HG03469 (cell line): ENCODE data around the gene HACD1.
"Not testable (repeated sequence)": the region's sequence is repeated elsewhere in the genome, so short reads cannot be mapped to it uniquely, and the experiment has no call there.

ENCODE experiments used
- ATAC-seq: cut with Tn5 transposase; IDR thresholded peaks from one replicate; pipeline ENCODE4 v1.9.1; 2021; ENCODE audit warnings: mild to moderate bottlenecking, moderate library complexity, moderate number of reproducible peaks; ENCODE audit not compliant: unreplicated experiment

Gene HACD1

GRCh38 chr10:17587321-17587720, 29.9 kb downstream of the HACD1 start:
- ATAC-seq = not testable (repeated sequence)

GRCh38 chr10:17586821-17587234, 30.3 kb downstream of the HACD1 start:
- ATAC-seq = no peak

DNA sequence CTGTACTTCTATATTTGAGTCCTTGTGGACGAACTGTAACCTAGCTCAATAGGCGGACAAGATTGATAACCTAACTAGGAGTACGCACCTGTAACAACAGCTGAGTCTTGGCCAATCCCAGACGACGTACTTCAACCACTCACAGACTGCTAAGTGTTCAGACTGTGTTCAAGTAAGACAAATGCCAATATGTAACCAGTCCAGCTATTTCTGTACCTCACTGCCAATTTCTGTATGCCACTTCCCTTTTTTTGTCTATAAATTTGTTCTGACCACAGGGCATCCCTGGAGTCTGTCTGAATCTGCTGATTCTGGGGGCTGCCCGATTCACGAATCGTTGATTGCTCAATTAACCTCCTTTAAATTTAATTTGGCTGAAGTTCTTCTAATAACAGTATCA, 32.2 kb downstream of the HACD1 start:
- peak; percentile 74 for ATAC-seq

DNA sequence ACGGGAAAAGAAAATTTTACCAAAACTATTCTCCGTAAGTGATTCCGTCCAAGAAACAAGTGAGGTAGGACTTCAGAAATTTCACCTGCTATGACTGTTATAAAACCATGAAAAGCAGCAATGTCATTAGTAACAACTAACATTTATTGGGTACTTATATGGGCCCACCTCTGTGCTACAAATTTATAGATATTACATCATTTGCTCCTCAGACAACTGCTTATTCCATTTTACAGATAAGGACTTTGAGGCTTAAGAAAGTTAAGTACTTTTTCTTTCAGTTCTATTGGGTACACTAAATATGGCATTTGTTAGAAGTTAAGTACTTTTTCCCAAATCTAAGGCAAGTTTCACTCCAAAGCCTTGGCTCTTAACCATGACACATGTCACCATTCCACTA, 36.3 kb downstream of the HACD1 start:
- no peak for ATAC-seq

- no peak for ATAC-seq
These were observed 38.6 kb downstream of the HACD1 start for GRCh38 chr10:17578603-17579002.

- ATAC-seq = no peak
These were observed 40.4 kb downstream of the HACD1 start for GRCh38 chr10:17576768-17577167.

GRCh38 chr10:17564911-17565310, 52.3 kb downstream of the HACD1 start:
- no peak for ATAC-seq

GRCh38 chr10:17563452-17563851, 53.7 kb downstream of the HACD1 start:
- ATAC-seq = no peak

- no peak for ATAC-seq
These were observed 54.6 kb downstream of the HACD1 start for GRCh38 chr10:17562614-17563013.

DNA sequence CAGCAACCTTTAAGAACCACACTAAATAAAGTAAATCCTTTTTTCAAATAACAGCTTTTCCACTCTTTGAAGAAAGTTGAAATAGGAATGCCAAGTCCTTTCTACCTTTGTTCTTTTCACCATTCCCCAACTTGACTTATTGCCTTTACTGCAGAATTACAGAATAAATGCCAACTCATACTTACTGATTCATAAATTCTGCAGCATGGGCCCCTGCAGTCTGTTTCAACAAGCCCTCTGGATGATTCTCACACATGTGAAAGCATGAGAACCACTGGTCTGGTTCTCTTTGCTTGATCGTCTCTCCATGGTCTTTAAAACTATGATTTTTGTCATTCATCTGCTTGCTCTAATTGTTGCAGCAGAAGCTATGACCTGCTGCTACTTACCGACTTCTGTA, 56.1 kb downstream of the HACD1 start:
- ATAC-seq = no peak

DNA sequence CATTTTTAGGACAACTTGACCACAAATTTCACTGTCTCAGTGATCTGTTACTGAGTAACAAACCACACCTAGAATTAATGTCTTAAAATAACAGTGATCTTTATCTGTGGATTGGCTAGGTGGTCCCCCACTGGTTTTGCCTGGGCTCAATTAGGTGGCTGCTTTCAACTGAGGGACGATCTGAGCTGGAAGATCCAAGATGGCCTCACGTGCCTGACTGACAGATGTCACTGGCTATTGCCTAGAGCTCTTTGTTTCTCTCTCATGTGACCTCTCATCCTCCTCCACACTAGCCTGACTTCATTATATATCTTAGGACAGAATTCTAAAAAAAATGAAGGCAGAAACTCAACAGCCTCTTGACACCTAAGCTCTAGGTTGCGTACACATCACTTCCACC, 59.7 kb downstream of the HACD1 start:
- ATAC-seq = no peak

DNA sequence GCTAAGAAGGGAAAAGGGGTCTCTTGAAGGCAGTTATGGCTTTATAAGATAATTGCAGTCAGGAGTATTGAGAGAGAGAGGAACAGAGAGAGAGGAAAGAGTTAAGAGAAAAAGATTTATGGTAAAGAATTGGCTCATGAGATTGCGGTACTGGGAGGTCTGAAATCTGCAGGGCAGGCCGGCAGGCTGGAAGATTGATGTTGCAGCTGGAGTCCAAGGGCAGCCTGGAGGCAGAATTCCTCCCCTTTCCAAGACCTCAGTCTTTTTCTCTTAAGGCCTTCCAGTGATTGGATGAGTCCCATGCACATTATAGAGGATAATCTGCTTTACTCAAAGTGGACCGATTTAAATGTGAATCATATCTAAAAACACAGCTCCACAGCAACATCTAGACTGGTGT, 68.4 kb downstream of the HACD1 start:
- no peak for ATAC-seq

DNA sequence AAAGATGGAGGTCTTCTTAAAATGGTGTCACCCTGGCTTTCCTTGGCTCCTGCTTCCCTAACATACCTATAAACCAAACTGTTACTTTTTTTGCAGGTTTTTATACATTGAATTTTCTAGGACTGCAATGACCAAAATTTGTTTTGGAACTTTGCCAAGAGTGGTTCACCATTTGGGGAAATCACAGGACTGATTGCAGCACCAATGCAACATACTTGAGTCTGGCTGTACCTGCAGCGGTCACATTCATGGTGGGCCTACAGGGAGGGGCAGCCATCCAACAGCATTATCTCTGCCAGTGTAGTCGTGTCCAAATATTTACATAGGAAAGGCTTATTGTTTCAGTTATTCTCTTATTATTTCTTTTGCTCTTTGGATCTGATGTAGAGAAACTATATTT, 69.0 kb downstream of the HACD1 start:
- ATAC-seq = no peak

GRCh38 chr10:17547060-17547459, 70.1 kb downstream of the HACD1 start:
- no peak for ATAC-seq

DNA sequence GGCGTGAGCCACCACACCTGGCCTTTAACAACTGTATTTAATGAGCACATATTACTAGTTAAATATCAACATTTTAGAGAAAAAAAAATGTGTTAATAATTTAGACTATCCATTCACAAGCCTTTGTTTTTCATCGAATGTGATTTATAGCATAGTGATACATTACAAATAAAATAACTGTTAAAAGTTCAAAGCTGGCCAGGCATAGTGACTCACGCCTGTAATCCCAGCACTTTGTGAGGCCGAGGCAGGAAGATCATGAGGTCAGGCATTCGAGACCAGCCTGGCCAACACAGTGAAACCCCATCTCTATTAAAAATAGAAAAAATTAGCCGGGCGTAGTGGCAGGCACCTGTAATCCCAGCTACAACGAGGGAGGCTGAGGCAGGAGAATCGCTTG, 72.7 kb downstream of the HACD1 start:
- ATAC-seq = no peak
